ENCODE data around the gene CHD8.

GRCh38 chr14:21369949-21370679, 85.8 kb downstream of the CHD8 start:
- no peak for TF ChIP-seq ARNT (IDR thresholded peaks at IDR 0.05)
- TF ChIP-seq GABPB1 (CRISPR knock-in tag; IDR thresholded peaks at IDR 0.05), result no peak
- TF ChIP-seq CCAR2 (optimal IDR thresholded peaks at IDR 0.05; ENCODE audit: low read depth, low read length), result no peak
- TF ChIP-seq FOXK2 (IDR thresholded peaks at IDR 0.05), result no peak
- TF ChIP-seq ZGPAT (CRISPR knock-in tag; IDR thresholded peaks at IDR 0.05), result no peak
- no peak for TF ChIP-seq PCBP1 (IDR thresholded peaks at IDR 0.05; ENCODE audit: borderline replicate concordance, low read depth, low read length)
- TF ChIP-seq ATF1 (CRISPR knock-in tag; IDR thresholded peaks at IDR 0.05), result no peak
- no peak for TF ChIP-seq ZNF335 (CRISPR knock-in tag; IDR thresholded peaks at IDR 0.05)
- TF ChIP-seq NR1H2 (CRISPR knock-in tag; IDR thresholded peaks at IDR 0.05; ENCODE audit: borderline replicate concordance, low read depth), result no peak
- TF ChIP-seq GFI1 (CRISPR knock-in tag; IDR thresholded peaks at IDR 0.05; ENCODE audit: borderline replicate concordance), result no peak
- no peak for TF ChIP-seq HMGXB4 (CRISPR knock-in tag; IDR thresholded peaks at IDR 0.05; ENCODE audit: borderline replicate concordance in 1 of 2, low read depth in 1 of 2)
- TF ChIP-seq ZBTB26 (CRISPR knock-in tag; IDR thresholded peaks at IDR 0.05; ENCODE audit: borderline replicate concordance), result no peak
